ENCODE measurements around the gene DDX41. TPM values are rescaled to one million over a fixed set of nuclear protein-coding genes. Genes with fewer than 3 reads are reported as not detected.

DDX41 gene
- total and polyA plus RNA-seq, 2 experiments from 2014 or later, result 67.9 to 117 TPM

DNA sequence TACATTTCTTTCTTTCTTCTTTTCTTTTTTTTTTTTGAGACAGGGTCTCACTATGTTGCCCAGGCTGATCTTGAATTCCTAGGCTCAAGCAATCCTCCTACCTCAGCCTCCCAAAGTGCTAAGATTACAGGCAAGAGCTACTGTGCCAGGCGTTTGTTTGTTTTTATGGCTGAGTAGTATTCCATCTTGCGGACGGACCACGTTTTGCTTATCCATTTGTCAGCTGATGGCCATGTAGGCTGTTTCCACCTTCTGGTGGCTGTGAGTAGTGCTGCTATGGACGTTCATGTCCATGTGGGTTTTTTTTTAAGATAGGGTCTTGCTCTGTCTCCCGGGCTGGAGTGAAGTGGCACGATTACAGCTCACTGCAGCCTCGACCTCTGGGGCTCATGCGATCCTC lies 9.6 kb downstream of the DDX41 start:
- Histone ChIP-seq H3F3A (ENCODE audit: insufficient read depth) (no peaks in the 10 kb centered on the region), H3K27ac (no peak overlapping the region), H3K9ac (no peak overlapping the region), H3K4me1 (ENCODE audit: insufficient read depth) (no peaks in the 10 kb centered on the region), H2AFZ (no peak overlapping the region), H3K9me2 (ENCODE audit: insufficient read depth) (no peaks in the 10 kb centered on the region), H3K4me3 (no peak overlapping the region), H3K27me3 (replicated peaks; ENCODE audit: insufficient read depth) (no peaks in the 10 kb centered on the region), H3K36me3 (ENCODE audit: low read depth) (no peaks in the 10 kb centered on the region; the same call in 1 of the 2 replicates), H4K20me1 (ENCODE audit: insufficient read depth) (no peaks in the 10 kb centered on the region), H3K9me3 (ENCODE audit: low read depth) (no peaks in the 10 kb centered on the region), H3K4me2 (ENCODE audit: unreplicated experiment) (no peak overlapping the region), H3K79me2 (ENCODE audit: insufficient read depth) (no peaks in the 10 kb centered on the region)
- in situ Hi-C loops (cut with MboI), result no loop called here
- DNase-seq, result peak; percentile 42
- WGBS, 2 experiments (ENCODE audit: low coverage in 1 of 2, low lambda C conversion rate in 2 of 2, missing lambda C conversion rate in 2 of 2), result 90 to 92% methylated on average over 9 of the region's 9 CpGs
- TF ChIP-seq EZH2phosphoT487 (IDR thresholded peaks at IDR 0.05; ENCODE audit: insufficient read depth, low read depth) (no peak), EZH2 (IDR thresholded peaks at IDR 0.05; ENCODE audit: insufficient read depth, poor library complexity, severe bottlenecking) (no peak)

DNA sequence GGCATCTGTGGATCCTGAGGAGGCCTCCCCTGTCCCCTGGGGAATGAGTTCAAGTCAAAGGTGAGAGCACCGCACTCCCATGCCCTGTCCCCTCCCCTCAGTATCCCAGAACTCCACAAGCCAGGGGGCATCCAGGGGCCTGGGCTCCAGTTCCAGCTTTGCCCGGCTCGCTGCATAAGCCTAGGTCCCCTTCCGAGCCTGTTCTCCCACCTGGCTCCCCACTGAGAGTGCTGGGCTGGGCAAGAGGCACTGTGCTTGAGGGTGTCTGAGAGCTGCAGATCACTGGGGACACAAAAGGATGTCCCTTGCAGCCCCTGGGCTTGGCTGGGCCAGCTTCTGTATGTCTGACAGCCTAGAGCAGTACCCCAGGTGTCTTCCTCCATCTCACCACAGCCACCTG lies 11.7 kb downstream of the DDX41 start:
- Histone ChIP-seq H3K79me2 (ENCODE audit: insufficient read depth) (no peaks in the 10 kb centered on the region), H3K4me2 (ENCODE audit: unreplicated experiment) (no peak overlapping the region), H2AFZ (no peak overlapping the region), H3K9me3 (ENCODE audit: low read depth) (no peaks in the 10 kb centered on the region), H3K27me3 (replicated peaks; ENCODE audit: insufficient read depth) (no peaks in the 10 kb centered on the region), H3K9me2 (ENCODE audit: insufficient read depth) (no peaks in the 10 kb centered on the region), H3F3A (ENCODE audit: insufficient read depth) (peaks cover 8% of the 10 kb centered on the region; the same call in 1 of the 2 replicates), H3K4me3 (no peak overlapping the region), H4K20me1 (ENCODE audit: insufficient read depth) (no peaks in the 10 kb centered on the region), H3K9ac (no peak overlapping the region), H3K4me1 (ENCODE audit: insufficient read depth) (no peaks in the 10 kb centered on the region; the same call in 1 of the 2 replicates), H3K27ac (no peak overlapping the region), H3K36me3 (ENCODE audit: low read depth) (no peaks in the 10 kb centered on the region)
- in situ Hi-C loops (cut with MboI), result no loop called here
- DNase-seq, result no peak
- 100% methylated on average over 4 of the region's 4 CpGs for WGBS, 2 experiments (ENCODE audit: low coverage in 1 of 2, low lambda C conversion rate in 2 of 2, missing lambda C conversion rate in 2 of 2)
- TF ChIP-seq EZH2phosphoT487 (IDR thresholded peaks at IDR 0.05; ENCODE audit: insufficient read depth, low read depth), result no peak
- TF ChIP-seq EZH2 (IDR thresholded peaks at IDR 0.05; ENCODE audit: insufficient read depth, poor library complexity, severe bottlenecking), result no peak

DNA sequence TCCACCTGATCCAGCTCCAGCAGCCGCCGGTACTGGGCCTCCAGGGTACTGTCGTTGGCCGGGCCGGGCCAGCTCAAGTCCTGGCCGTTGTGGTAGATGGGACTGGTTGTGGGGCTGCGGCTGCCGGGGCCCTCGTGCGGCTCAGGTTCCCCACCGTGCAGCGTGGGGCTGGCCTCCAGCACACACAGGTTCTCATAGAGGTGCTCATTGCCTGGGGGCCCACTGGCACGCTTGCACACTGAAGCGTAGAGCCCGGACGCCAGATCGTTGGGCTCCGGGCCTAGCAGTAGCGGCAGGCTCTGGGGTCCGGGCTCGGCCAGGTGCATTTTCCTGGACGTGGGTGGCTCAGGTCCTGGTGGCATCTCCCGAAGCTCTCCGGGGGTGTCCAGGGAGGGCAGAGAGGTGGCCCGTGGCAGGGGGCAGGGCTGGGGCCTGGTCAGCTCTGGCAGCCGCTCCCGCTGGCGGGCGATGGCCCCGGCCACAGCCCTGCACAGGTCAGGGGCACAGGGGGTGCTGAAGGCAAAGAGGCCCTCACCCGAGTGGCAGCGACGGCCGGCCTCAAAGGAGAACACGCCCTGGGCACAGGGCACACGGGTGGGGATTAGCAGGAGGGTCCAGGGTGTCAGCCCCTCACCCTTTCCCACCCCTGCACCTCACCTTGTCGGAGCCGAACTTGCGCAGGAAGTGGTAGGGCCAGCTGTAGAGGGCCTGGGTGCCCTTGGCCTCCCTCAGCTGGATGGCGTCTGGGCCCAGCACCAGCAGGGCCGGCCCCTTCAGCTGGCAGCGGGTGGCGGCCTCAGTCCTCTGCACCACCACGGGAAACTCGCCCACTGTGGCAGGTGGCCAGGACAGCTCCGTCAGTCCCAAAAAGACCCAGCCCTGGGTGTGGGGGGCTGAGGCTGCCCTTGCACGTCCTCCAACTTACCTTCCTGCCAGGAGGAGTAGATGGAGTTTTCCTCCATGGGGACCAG lies 12.4 kb downstream of the DDX41 start:
- Histone ChIP-seq H3K27me3 (replicated peaks; ENCODE audit: insufficient read depth) (no peaks in the 10 kb centered on the region), H3K4me3 (no peak overlapping the region), H3K9ac (no peak overlapping the region), H4K20me1 (ENCODE audit: insufficient read depth) (no peaks in the 10 kb centered on the region), H3K4me1 (ENCODE audit: insufficient read depth) (no peaks in the 10 kb centered on the region; the same call in 1 of the 2 replicates), H3K79me2 (ENCODE audit: insufficient read depth) (no peaks in the 10 kb centered on the region), H3K9me2 (ENCODE audit: insufficient read depth) (no peaks in the 10 kb centered on the region), H3K9me3 (ENCODE audit: low read depth) (no peaks in the 10 kb centered on the region), H3K36me3 (ENCODE audit: low read depth) (no peaks in the 10 kb centered on the region), H2AFZ (no peak overlapping the region), H3K4me2 (ENCODE audit: unreplicated experiment) (no peak overlapping the region), H3K27ac (no peak overlapping the region), H3F3A (ENCODE audit: insufficient read depth) (peaks cover 15% of the 10 kb centered on the region; the same call in 1 of the 2 replicates)
- DNase-seq, result no peak
- in situ Hi-C loops (cut with MboI), result no loop called here
- TF ChIP-seq EZH2 (IDR thresholded peaks at IDR 0.05; ENCODE audit: insufficient read depth, poor library complexity, severe bottlenecking), result no peak
- TF ChIP-seq EZH2phosphoT487 (IDR thresholded peaks at IDR 0.05; ENCODE audit: insufficient read depth, low read depth), result no peak
- 88 to 91% methylated on average over 33 to 47 of the region's 47 CpGs for WGBS, 2 experiments (ENCODE audit: low coverage in 1 of 2, low lambda C conversion rate in 2 of 2, missing lambda C conversion rate in 2 of 2)

DNA sequence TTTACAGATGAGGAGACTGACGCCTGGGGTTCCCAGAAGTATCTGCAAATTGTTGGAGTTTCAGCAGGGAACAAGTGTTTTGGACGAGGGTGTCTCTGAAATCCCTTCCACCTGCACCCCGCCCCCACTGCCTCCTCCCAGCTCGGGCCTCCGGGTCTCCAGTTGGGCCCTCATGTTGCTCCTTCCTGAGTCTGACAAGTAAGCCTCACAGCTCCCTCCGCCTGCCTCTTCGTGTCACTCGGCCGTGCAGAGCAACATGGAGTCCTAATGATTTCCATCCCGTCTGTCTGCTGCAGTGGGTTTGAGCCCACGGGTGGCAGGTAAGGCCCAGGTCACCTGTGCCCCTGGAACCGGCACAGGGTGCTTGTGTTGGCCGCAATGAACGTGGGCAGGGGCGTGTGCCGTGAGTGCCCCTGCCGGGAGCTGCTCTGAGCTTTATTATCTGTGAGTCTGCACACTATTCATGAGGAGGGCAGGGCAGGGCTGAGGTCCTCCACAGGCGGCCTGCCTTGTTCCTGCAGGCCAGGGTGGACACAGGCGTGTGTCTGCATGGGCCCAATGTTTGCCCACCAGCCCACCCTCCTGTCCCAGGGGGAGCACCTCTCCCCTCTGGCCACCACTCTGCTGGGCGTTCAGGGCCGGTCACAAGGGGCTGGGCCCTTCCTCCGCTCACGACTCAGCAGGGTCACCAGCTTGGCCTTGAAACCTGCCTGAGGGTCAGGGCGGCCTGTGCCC lies 13.2 kb downstream of the DDX41 start:
- Histone ChIP-seq H3K9me2 (ENCODE audit: insufficient read depth) (no peaks in the 10 kb centered on the region), H3K27ac (no peak overlapping the region), H3K4me1 (ENCODE audit: insufficient read depth) (no peaks in the 10 kb centered on the region; the same call in 1 of the 2 replicates), H3K36me3 (ENCODE audit: low read depth) (no peaks in the 10 kb centered on the region), H3K4me2 (ENCODE audit: unreplicated experiment) (no peak overlapping the region), H3K27me3 (replicated peaks; ENCODE audit: insufficient read depth) (no peaks in the 10 kb centered on the region), H3K9ac (no peak overlapping the region), H3F3A (ENCODE audit: insufficient read depth) (peaks cover 16% of the 10 kb centered on the region; the same call in 1 of the 2 replicates), H2AFZ (no peak overlapping the region), H4K20me1 (ENCODE audit: insufficient read depth) (no peaks in the 10 kb centered on the region), H3K79me2 (ENCODE audit: insufficient read depth) (no peaks in the 10 kb centered on the region), H3K4me3 (no peak overlapping the region), H3K9me3 (ENCODE audit: low read depth) (no peaks in the 10 kb centered on the region)
- WGBS, 2 experiments (ENCODE audit: low coverage in 1 of 2, low lambda C conversion rate in 2 of 2, missing lambda C conversion rate in 2 of 2), result 84 to 86% methylated on average over 21 to 24 of the region's 24 CpGs
- DNase-seq, result no peak
- in situ Hi-C loops (cut with MboI), result no loop called here
- no peak for TF ChIP-seq EZH2phosphoT487 (IDR thresholded peaks at IDR 0.05; ENCODE audit: insufficient read depth, low read depth)
- no peak for TF ChIP-seq EZH2 (IDR thresholded peaks at IDR 0.05; ENCODE audit: insufficient read depth, poor library complexity, severe bottlenecking)

All from GM23248 (cell line).